Neural progenitor cell (in vitro differentiated cells): ENCODE measurements around the gene GREM1.

ENCODE experiments used
- EZH2 ChIP-seq: fragments of 200-600 bp; sonication (generic); IDR thresholded peaks from 2 replicates; pipeline ENCODE4 v1.6.1; 2017; ENCODE audit warnings: antibody characterized with exemption, mild to moderate bottlenecking, moderate library complexity
- TF ChIP-seq, protein P1 (sequence below): fragments of 200-600 bp; sonication (generic); IDR thresholded peaks from 2 replicates; pipeline ENCODE4 v1.5.1; 2017; ENCODE audit warnings: antibody characterized with exemption, mild to moderate bottlenecking

DNA sequence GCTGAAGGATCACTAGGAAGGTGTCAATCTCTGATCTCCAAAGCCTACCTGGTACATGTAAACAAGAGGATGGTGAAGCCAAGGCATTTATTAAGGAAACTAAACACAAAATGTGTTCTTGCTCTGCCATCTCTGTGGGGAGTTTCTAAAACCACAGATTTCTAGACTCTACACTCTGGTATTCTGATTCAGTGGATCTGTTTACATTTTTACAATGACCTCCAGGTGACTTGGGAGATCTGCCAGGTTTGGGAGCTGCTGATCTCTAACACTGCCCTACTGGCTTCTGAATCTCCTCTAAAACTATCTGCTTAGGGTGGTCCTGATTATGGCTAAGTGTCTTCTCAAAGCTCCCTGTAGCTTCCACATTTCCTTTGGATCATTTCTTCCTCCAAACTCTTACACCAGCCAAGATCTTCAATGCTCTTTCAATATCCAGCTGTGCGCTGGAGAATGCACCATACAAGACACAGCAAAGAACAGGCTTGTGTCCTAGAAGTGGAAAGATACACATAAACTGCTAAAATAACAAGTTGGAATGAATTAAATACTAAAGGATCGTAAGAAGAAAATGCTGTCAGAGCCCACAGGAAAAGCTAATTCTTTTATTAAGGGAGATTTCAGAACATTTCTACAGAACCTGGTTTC is 72.7 kb downstream of the GREM1 start:
- TF ChIP-seq, protein P1, sequence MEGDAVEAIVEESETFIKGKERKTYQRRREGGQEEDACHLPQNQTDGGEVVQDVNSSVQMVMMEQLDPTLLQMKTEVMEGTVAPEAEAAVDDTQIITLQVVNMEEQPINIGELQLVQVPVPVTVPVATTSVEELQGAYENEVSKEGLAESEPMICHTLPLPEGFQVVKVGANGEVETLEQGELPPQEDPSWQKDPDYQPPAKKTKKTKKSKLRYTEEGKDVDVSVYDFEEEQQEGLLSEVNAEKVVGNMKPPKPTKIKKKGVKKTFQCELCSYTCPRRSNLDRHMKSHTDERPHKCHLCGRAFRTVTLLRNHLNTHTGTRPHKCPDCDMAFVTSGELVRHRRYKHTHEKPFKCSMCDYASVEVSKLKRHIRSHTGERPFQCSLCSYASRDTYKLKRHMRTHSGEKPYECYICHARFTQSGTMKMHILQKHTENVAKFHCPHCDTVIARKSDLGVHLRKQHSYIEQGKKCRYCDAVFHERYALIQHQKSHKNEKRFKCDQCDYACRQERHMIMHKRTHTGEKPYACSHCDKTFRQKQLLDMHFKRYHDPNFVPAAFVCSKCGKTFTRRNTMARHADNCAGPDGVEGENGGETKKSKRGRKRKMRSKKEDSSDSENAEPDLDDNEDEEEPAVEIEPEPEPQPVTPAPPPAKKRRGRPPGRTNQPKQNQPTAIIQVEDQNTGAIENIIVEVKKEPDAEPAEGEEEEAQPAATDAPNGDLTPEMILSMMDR: no peak
- no peak for TF ChIP-seq EZH2
